NB4 (cell line): Measurements from ENCODE around the gene RAD51B.

Experiments
- MYC ChIP-seq: IDR thresholded peaks from 2 replicates; pipeline ENCODE4 v1.6.1; 2011; ENCODE audit warnings: low read depth, low read length
- TF ChIP-seq, protein P1 (sequence below): IDR thresholded peaks from one replicate; pipeline ENCODE4 v1.5.1; 2012; ENCODE audit warnings: low read depth, low read length

DNA sequence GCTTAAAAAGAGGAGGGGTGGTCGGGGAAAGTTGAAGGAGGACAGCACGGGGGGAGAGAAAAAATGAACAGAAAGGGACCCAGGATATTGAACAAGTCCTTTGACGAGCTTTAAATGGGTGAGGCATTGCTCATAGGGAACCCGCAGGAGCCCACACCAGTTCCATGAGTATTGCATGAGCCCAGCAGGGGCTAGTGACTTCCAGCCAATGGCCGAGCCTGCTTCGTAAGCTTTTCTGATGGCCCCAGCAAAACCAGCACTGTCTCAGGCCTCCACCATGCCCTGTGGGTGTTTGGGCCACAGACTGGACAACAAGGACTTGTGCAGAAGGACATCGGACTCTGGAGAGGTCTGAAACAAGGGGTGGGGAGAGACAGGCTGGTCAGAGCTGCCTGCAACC lies 863.7 kb downstream of the RAD51B start:
- TF ChIP-seq, protein P1, sequence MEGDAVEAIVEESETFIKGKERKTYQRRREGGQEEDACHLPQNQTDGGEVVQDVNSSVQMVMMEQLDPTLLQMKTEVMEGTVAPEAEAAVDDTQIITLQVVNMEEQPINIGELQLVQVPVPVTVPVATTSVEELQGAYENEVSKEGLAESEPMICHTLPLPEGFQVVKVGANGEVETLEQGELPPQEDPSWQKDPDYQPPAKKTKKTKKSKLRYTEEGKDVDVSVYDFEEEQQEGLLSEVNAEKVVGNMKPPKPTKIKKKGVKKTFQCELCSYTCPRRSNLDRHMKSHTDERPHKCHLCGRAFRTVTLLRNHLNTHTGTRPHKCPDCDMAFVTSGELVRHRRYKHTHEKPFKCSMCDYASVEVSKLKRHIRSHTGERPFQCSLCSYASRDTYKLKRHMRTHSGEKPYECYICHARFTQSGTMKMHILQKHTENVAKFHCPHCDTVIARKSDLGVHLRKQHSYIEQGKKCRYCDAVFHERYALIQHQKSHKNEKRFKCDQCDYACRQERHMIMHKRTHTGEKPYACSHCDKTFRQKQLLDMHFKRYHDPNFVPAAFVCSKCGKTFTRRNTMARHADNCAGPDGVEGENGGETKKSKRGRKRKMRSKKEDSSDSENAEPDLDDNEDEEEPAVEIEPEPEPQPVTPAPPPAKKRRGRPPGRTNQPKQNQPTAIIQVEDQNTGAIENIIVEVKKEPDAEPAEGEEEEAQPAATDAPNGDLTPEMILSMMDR, result no peak
- no peak for TF ChIP-seq MYC
